Measurements from ENCODE around the gene AMPH.

DNA sequence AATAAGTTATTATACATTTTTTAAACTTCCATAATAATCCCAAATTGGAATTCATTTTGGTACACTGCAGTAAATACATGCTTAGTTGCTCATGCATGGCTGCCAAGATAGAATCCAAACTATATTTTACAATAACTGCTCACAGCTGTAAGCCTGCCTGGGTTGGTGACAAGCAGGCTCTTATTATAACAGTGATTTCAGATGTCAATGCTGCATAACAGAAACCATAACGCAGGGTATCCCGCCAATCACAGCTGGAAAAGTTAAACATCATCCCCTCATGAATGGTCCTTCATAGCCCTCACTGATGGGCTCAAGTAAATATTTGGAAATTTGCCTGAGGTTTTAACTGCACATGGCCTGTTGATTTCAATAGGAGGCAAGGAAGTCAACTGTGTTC, 149.8 kb downstream of the AMPH start:
- TF ChIP-seq ZNF780A (CRISPR knock-in tag; IDR thresholded peaks at IDR 0.05): no peak
- TF ChIP-seq, protein P1, sequence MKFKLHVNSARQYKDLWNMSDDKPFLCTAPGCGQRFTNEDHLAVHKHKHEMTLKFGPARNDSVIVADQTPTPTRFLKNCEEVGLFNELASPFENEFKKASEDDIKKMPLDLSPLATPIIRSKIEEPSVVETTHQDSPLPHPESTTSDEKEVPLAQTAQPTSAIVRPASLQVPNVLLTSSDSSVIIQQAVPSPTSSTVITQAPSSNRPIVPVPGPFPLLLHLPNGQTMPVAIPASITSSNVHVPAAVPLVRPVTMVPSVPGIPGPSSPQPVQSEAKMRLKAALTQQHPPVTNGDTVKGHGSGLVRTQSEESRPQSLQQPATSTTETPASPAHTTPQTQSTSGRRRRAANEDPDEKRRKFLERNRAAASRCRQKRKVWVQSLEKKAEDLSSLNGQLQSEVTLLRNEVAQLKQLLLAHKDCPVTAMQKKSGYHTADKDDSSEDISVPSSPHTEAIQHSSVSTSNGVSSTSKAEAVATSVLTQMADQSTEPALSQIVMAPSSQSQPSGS (CRISPR knock-in tag; IDR thresholded peaks at IDR 0.05): no peak
- TF ChIP-seq, protein P2, sequence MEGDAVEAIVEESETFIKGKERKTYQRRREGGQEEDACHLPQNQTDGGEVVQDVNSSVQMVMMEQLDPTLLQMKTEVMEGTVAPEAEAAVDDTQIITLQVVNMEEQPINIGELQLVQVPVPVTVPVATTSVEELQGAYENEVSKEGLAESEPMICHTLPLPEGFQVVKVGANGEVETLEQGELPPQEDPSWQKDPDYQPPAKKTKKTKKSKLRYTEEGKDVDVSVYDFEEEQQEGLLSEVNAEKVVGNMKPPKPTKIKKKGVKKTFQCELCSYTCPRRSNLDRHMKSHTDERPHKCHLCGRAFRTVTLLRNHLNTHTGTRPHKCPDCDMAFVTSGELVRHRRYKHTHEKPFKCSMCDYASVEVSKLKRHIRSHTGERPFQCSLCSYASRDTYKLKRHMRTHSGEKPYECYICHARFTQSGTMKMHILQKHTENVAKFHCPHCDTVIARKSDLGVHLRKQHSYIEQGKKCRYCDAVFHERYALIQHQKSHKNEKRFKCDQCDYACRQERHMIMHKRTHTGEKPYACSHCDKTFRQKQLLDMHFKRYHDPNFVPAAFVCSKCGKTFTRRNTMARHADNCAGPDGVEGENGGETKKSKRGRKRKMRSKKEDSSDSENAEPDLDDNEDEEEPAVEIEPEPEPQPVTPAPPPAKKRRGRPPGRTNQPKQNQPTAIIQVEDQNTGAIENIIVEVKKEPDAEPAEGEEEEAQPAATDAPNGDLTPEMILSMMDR (IDR thresholded peaks at IDR 0.05 in 2 of 3, conservative IDR thresholded peaks at IDR 0.05 in 1 of 3; ENCODE audit: insufficient read depth in 2 of 3, low read depth in 1 of 3, low read length in 3 of 3): no peak
- TF ChIP-seq EZH2 (IDR thresholded peaks at IDR 0.05; ENCODE audit: borderline replicate concordance, low read depth, low read length): no peak
- TF ChIP-seq SIRT6 (IDR thresholded peaks at IDR 0.05; ENCODE audit: low read depth, low read length): no peak
- no peak for TF ChIP-seq SMAD3 (CRISPR knock-in tag; conservative IDR thresholded peaks at IDR 0.05)
- no peak for TF ChIP-seq SIN3A (IDR thresholded peaks at IDR 0.05; ENCODE audit: borderline replicate concordance in 2 of 2, control insufficient read depth in 1 of 2, low read depth in 2 of 2, low read length in 2 of 2)
- TF ChIP-seq RFX5 (IDR thresholded peaks at IDR 0.05; ENCODE audit: low read depth, low read length): no peak
- TF ChIP-seq TCF7 (IDR thresholded peaks at IDR 0.05; ENCODE audit: borderline replicate concordance): no peak

All from K562 (cell line).